Left lung (tissue), 10 donors: ENCODE measurements around the gene TERB1. TPM values are rescaled to one million over a fixed set of nuclear protein-coding genes. Genes with fewer than 3 reads are reported as not detected.
"Not testable (repeated sequence)": the region's sequence is repeated elsewhere in the genome, so short reads cannot be mapped to it uniquely, and the experiment has no call there.

Experiments used
- ATAC-seq: fragments of 200-7000 bp; cut with Tn5 transposase; one replicate; pipeline ENCODE4 v1.9.1; 2020; ENCODE audit warnings: moderate library complexity
- DNase-seq, 4 donors: peaks; one replicate each; pipeline ENCODE4 v3.0.0-alpha.2; 2013 to 2020
- H3K27ac ChIP-seq, 2 donors: fragments of 200-600 bp; sonication (generic) in 1 of 2; one replicate each; pipeline versions ENCODE4 v1.5.0 to v1.8.0; 2020 to 2021
- H3K27me3 ChIP-seq, 2 donors: fragments of 200-600 bp; sonication (generic) in 1 of 2; one replicate each; pipeline versions ENCODE4 v1.5.0 to v1.8.0; 2020 to 2021
- H3K36me3 ChIP-seq, 2 donors: fragments of 200-600 bp; sonication (generic) in 1 of 2; one replicate each; pipeline versions ENCODE4 v1.5.0 to v1.8.0; 2020 to 2021
- H3K4me1 ChIP-seq, 2 donors: fragments of 200-600 bp; one replicate each; pipeline ENCODE4 v1.8.0; 2021
- H3K4me3 ChIP-seq, 2 donors: fragments of 200-600 bp; sonication (generic) in 1 of 2; one replicate each; pipeline versions ENCODE4 v1.5.0 to v1.8.0; 2020 to 2021; ENCODE audit warnings: mild to moderate bottlenecking in 1 of 2
- H3K9me3 ChIP-seq, 2 donors: fragments of 200-600 bp; sonication (generic) in 1 of 2; one replicate each; pipeline versions ENCODE4 v1.5.0 to v1.8.0; 2020 to 2021
- intact Hi-C, 2 donors: fragments of 100-400 bp; cut with DNase I; formaldehyde crosslinking; loops; one replicate each; pipeline versions ENCODE4 v1.11.2 to v1.14.2; 2022
- polyA plus RNA-seq, 6 donors: library from polyadenylated mRNA; unstranded; fragments of 120-200 nt; gene quantifications; one replicate each; pipeline ENCODE4 v1.2.1, GENCODE V29; 2013; ENCODE audit not compliant: insufficient read length in 6 of 6
- total RNA-seq, 2 donors: library from RNA; stranded (reverse); fragmentation: NEBNext Ultra II Directional; extraction: Animal tissue kit (Norgen Biotek cat#: 25700); gene quantifications; one replicate each; pipeline ENCODE4 v1.2.1, GENCODE V29; 2021
- TF ChIP-seq, protein P1 (sequence below), 2 donors: fragments of 200-600 bp; sonication (generic) in 1 of 2; IDR thresholded peaks; one replicate each; pipeline versions ENCODE4 v1.5.0 to v1.8.0; 2021; ENCODE audit warnings: antibody characterized with exemption in 2 of 2
- donor health status: DM: no; HTN: yes; CAD: no.
- donor health status: DM: no; HTN: no; CAD: no.

Gene TERB1
- total and polyA plus RNA-seq, 8 donors = 0.07 to 0.46 (median 0.13) TPM; not detected in 2

DNA sequence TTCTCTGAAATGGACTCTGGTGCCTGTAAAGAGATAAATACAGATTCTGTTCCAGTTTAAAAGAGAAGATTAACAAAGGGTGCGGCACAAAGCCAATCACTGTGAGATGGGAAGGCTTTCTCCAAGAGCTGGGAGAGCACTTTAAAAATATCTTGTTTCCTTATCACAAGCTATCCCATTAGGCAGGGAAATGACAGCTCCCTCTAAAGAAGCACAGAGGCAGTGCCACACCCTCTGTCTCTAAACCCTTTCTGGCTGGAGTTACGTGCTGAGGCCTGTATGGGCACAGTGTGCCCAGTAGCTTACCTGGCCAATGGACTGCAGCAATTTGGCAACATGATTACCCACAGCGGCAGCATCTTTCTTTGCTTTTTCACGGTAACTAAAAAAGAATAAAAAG, 9.0 kb upstream of the TERB1 start:
- Histone ChIP-seq H3K36me3 (peaks cover 0 to 91% of the 10 kb centered on the region in 2 donors), H3K9me3 (no peaks in the 10 kb centered on the region), H3K4me1 (no peaks in the 10 kb centered on the region), H3K4me3 (no peak overlapping the region), H3K27ac (no peak overlapping the region), H3K27me3 (no peaks in the 10 kb centered on the region)
- intact Hi-C loops = no loop called here
- TF ChIP-seq, protein P1, sequence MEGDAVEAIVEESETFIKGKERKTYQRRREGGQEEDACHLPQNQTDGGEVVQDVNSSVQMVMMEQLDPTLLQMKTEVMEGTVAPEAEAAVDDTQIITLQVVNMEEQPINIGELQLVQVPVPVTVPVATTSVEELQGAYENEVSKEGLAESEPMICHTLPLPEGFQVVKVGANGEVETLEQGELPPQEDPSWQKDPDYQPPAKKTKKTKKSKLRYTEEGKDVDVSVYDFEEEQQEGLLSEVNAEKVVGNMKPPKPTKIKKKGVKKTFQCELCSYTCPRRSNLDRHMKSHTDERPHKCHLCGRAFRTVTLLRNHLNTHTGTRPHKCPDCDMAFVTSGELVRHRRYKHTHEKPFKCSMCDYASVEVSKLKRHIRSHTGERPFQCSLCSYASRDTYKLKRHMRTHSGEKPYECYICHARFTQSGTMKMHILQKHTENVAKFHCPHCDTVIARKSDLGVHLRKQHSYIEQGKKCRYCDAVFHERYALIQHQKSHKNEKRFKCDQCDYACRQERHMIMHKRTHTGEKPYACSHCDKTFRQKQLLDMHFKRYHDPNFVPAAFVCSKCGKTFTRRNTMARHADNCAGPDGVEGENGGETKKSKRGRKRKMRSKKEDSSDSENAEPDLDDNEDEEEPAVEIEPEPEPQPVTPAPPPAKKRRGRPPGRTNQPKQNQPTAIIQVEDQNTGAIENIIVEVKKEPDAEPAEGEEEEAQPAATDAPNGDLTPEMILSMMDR (IDR thresholded peaks at IDR 0.05) = no peak
- ATAC-seq (no peak), DNase-seq (no peak)

DNA sequence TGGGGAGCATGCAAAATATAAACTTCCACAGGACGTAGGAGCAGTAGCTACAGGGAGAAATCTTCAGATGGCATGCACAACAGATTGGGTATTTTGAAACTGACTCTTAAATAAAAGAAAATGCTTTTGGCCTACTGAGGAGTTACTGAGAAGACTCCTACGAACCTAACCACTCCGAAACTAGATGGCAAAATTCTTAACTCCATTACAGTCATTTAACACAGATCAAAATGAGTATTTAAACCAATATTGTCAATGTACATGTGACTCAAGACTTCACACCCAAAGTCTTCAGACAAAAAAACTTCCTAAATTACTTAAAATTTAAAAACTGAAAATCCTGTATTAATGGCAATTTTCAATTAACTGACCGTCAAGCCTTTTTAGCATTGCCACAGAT, 8.4 kb upstream of the TERB1 start:
- TF ChIP-seq, protein P1 (IDR thresholded peaks at IDR 0.05) = no peak
- H3K4me1 ChIP-seq = no peaks in the 10 kb centered on the region
- H3K27me3 ChIP-seq = no peaks in the 10 kb centered on the region
- DNase-seq (no peak), ATAC-seq (no peak)
- no peaks in the 10 kb centered on the region for H3K9me3 ChIP-seq
- no peak overlapping the region for H3K4me3 ChIP-seq
- H3K27ac ChIP-seq = no peak overlapping the region
- intact Hi-C loops = no loop called here
- peaks cover 0 to 91% of the 10 kb centered on the region in 2 donors for H3K36me3 ChIP-seq

DNA sequence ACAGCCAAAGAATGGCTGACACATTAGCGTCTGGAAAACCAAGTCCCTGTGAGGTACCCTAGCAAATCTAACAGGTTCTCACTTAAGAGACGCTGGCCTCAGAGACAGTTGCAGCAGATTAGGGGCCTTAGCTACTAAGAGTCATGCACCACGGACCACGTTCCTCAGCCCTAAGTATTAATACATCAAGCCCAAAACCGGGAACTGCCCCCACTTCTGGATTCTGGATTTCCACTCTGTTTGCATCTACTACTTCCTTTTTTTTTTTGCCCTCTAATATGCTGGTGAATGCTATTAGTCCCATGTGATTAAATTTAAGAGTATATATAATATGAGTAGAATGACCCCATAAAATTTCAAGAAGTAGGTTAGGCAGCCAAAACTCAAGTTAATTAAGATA, 775 bp upstream of the TERB1 start:
- Histone ChIP-seq H3K4me1 (no peaks in the 10 kb centered on the region), H3K9me3 (no peaks in the 10 kb centered on the region), H3K27me3 (no peaks in the 10 kb centered on the region), H3K36me3 (peaks cover 0 to 60% of the 10 kb centered on the region in 2 donors), H3K27ac (no peak overlapping the region), H3K4me3 (no peak overlapping the region)
- TF ChIP-seq, protein P1 (IDR thresholded peaks at IDR 0.05) = no peak
- DNase-seq (no peak), ATAC-seq (no peak)
- intact Hi-C loops = no loop called here

DNA sequence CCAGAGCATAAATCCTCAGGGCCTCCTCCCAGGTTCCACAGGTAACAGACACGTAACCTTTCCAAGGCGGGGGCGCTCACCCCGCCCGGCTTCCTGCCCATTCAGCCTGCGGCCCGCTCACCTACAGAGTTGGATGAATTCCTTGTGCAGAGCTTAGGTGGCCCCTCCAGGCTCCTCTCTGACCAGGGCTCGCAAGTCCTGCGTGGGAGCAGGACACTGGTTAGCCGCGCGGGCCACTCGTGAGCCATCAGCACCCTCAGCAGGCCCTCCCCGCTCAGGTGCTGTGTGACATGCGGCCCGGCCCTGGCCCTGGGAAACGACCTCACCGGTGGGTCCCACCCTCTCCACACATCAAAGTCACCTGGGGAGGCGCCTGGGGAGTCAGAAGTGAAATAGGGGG, 528 bp downstream of the TERB1 start:
- no peak for DNase-seq

DNA sequence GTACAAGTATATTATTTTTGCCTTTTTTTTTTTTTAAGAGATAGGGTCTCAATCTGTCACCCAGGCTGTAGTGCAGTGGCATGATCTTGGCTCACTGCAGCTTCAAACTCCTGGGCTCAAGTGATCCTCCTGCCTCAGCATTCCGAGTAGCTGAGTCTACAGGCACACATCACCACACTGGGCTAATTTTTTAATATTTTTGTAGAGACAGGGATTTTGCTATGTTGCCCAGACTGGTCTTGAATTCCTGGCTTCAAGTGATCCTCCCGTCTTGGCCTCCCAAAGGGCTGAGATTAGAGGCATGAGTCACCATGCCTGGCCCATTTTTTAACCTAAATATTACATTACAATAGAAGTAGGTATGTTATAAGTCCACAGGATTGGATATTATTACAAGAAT, 3.2 kb downstream of the TERB1 start:
- ATAC-seq (no peak), DNase-seq (no peak)
- Histone ChIP-seq H3K4me3 (no peak overlapping the region), H3K36me3 (peaks cover 0 to 22% of the 10 kb centered on the region in 2 donors), H3K4me1 (no peaks in the 10 kb centered on the region), H3K27me3 (no peaks in the 10 kb centered on the region), H3K9me3 (no peaks in the 10 kb centered on the region), H3K27ac (no peak overlapping the region)
- intact Hi-C loops = no loop called here
- TF ChIP-seq, protein P1 (IDR thresholded peaks at IDR 0.05) = no peak

More for the DNA sequence above, 528 bp downstream of the TERB1 start:
- H3K9me3 ChIP-seq = no peaks in the 10 kb centered on the region
- H3K4me1 ChIP-seq = no peaks in the 10 kb centered on the region
- ATAC-seq = no peak
- no peak overlapping the region for H3K27ac ChIP-seq
- peaks cover 0 to 47% of the 10 kb centered on the region in 2 donors for H3K36me3 ChIP-seq
- intact Hi-C loops = no loop called here
- TF ChIP-seq, protein P1 (IDR thresholded peaks at IDR 0.05) = no peak
- no peak overlapping the region for H3K4me3 ChIP-seq
- no peaks in the 10 kb centered on the region for H3K27me3 ChIP-seq

DNA sequence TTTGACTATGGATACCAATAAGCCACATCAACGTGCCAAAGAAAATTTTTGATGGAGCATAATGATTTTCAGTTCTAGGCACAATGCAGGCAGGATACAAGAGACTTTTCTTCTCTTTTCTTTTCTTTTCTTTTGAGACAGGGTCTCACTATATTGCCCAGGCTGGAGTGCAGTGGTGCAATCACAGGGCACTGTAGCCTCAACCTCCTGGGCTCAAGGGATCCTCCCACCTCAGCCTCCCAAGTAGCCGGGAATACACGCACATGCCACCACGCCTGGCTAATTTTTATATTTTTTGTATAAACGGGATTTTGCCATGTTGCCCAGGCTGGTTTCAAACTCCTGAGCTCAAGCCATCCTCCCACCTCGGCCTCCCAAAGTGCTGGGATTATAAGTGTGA, 7.4 kb downstream of the TERB1 start:
- H3K27ac ChIP-seq, H3K9me3 ChIP-seq, H3K36me3 ChIP-seq, H3K27me3 ChIP-seq, H3K4me3 ChIP-seq, intact Hi-C loops, ATAC-seq, DNase-seq, H3K4me1 ChIP-seq: not testable (repeated sequence)
